BE2C (cell line): ENCODE measurements around the gene ADIG.

Source experiments
- DNase-seq: peaks from one replicate; pipeline ENCODE4 v3.0.0-alpha.2; 2020
- H3K27me3 ChIP-seq: fragments of 250-450 bp; sonication (Bioruptor Pico); 2 replicates; pipeline ENCODE4 v1.5.1; 2020; ENCODE audit warnings: mild to moderate bottlenecking
- H3K36me3 ChIP-seq: fragments of 250-450 bp; sonication (Bioruptor Pico); 2 replicates; pipeline ENCODE4 v1.5.1; 2020; ENCODE audit warnings: mild to moderate bottlenecking
- H3K4me1 ChIP-seq: fragments of 250-450 bp; sonication (Bioruptor Pico); 2 replicates; pipeline ENCODE4 v1.5.1; 2020
- H3K4me3 ChIP-seq: 2 replicates; pipeline ENCODE4 v1.5.1; 2011; ENCODE audit warnings: low read depth, low read length
- H3K9me3 ChIP-seq: fragments of 250-450 bp; sonication (Bioruptor Pico); 2 replicates; pipeline ENCODE4 v1.5.1; 2020
- CTCF ChIP-seq: IDR thresholded peaks from 2 replicates; pipeline ENCODE4 v1.5.1; 2012; ENCODE audit warnings: mild to moderate bottlenecking, low read depth, low read length

ADIG gene

GRCh38 chr20:38581830-38582358 is 897 bp downstream of the ADIG start:
- Histone ChIP-seq H3K4me1 (no peaks in the 10 kb centered on the region), H3K27me3 (no peaks in the 10 kb centered on the region), H3K9me3 (no peaks in the 10 kb centered on the region), H3K4me3 (no peak overlapping the region), H3K36me3 (peaks cover 3% of the 10 kb centered on the region; the same call in 1 of the 2 replicates)
- no peak for TF ChIP-seq CTCF
- DNase-seq, result no peak

- Histone ChIP-seq H3K27me3 (no peaks in the 10 kb centered on the region), H3K4me1 (no peaks in the 10 kb centered on the region), H3K4me3 (no peak overlapping the region), H3K36me3 (no peaks in the 10 kb centered on the region; the same call in 1 of the 2 replicates), H3K9me3 (no peaks in the 10 kb centered on the region)
- DNase-seq, result no peak
- no peak for TF ChIP-seq CTCF
These were observed 2.3 kb downstream of the ADIG start for GRCh38 chr20:38583306-38583705.

- DNase-seq, result no peak
- Histone ChIP-seq H3K27me3 (no peaks in the 10 kb centered on the region), H3K36me3 (no peaks in the 10 kb centered on the region), H3K4me3 (no peak overlapping the region), H3K4me1 (no peaks in the 10 kb centered on the region), H3K9me3 (no peaks in the 10 kb centered on the region)
- TF ChIP-seq CTCF, result no peak
These were observed 3.2 kb downstream of the ADIG start for GRCh38 chr20:38584099-38584763.

GRCh38 chr20:38585404-38586180 is 4.6 kb downstream of the ADIG start:
- DNase-seq, result no peak
- no peak for TF ChIP-seq CTCF
- H3K4me1 ChIP-seq, result no peaks in the 10 kb centered on the region

GRCh38 chr20:38586181-38586525 is 5.2 kb downstream of the ADIG start:
- Histone ChIP-seq H3K27me3 (no peaks in the 10 kb centered on the region), H3K4me3 (no peak overlapping the region), H3K36me3 (no peaks in the 10 kb centered on the region), H3K9me3 (no peaks in the 10 kb centered on the region; the same call in 1 of the 2 replicates), H3K4me1 (no peaks in the 10 kb centered on the region)
- DNase-seq, result no peak
- TF ChIP-seq CTCF, result no peak

More at GRCh38 chr20:38585404-38586180, 4.6 kb downstream of the ADIG start:
- no peaks in the 10 kb centered on the region for H3K27me3 ChIP-seq
- H3K36me3 ChIP-seq, result no peaks in the 10 kb centered on the region
- H3K4me3 ChIP-seq, result no peak overlapping the region
- H3K9me3 ChIP-seq, result no peaks in the 10 kb centered on the region; the same call in 1 of the 2 replicates

- H3K9me3 ChIP-seq, result no peaks in the 10 kb centered on the region; the same call in 1 of the 2 replicates
- H3K4me3 ChIP-seq, result no peak overlapping the region
- no peaks in the 10 kb centered on the region for H3K27me3 ChIP-seq
- no peaks in the 10 kb centered on the region for H3K36me3 ChIP-seq
- TF ChIP-seq CTCF, result no peak
- no peaks in the 10 kb centered on the region for H3K4me1 ChIP-seq
- DNase-seq, result no peak
These were observed 7.3 kb downstream of the ADIG start for GRCh38 chr20:38588303-38588702.
